Ovary (tissue), 9 donors: Measurements from ENCODE around the gene DAB2IP. TPM values are rescaled to one million over a fixed set of nuclear protein-coding genes. Genes with fewer than 3 reads are reported as not detected.

Experiments used
- DNase-seq, 5 donors: peaks; one replicate each; pipeline ENCODE4 v3.0.0-alpha.2; 2019 to 2020
- H3K27ac ChIP-seq, 2 donors: fragments of 200-600 bp; one replicate each; pipeline versions ENCODE4 v1.5.1 to v1.8.0; 2019 to 2022
- H3K27me3 ChIP-seq: fragments of 200-600 bp; one replicate; pipeline ENCODE4 v1.8.0; 2022
- H3K36me3 ChIP-seq: fragments of 200-600 bp; sonication (generic); one replicate; pipeline ENCODE4 v1.5.1; 2019
- H3K4me1 ChIP-seq: one replicate; pipeline ENCODE4 v1.8.1; 2013; ENCODE audit warnings: mild to moderate bottlenecking, moderate library complexity; ENCODE audit not compliant: insufficient read depth
- H3K4me3 ChIP-seq: fragments of 200-600 bp; sonication (generic); one replicate; pipeline ENCODE4 v1.5.1; 2017
- H3K9me3 ChIP-seq, 2 donors: fragments of 200-600 bp in 1 of 2; sonication (generic) in 1 of 2; one replicate each; pipeline versions ENCODE4 v1.5.1 to v1.8.1; 2013 to 2019; ENCODE audit warnings: mild to moderate bottlenecking in 1 of 2, moderate library complexity in 1 of 2
- CTCF ChIP-seq, 3 donors: fragments of 450-650 bp in 2 of 3; fragments of 200-600 bp in 1 of 3; IDR thresholded peaks; one replicate each; pipeline versions ENCODE4 v1.5.1 to v1.8.0; 2016 to 2022; ENCODE audit warnings: antibody characterized with exemption in 3 of 3, mild to moderate bottlenecking in 1 of 3
- EP300 ChIP-seq: sonication (generic); formaldehyde crosslinking; IDR thresholded peaks from one replicate; pipeline ENCODE4 v1.6.1; 2017; ENCODE audit warnings: antibody characterized with exemption
- POLR2A ChIP-seq: fragments of 450-650 bp; IDR thresholded peaks from one replicate; pipeline ENCODE4 v1.6.1; 2017; ENCODE audit warnings: antibody characterized with exemption, mild to moderate bottlenecking, moderate library complexity
- WGBS, 3 donors: extraction: QIAGEN DNeasy Blood & Tissue Kit in 1 of 3; methylation state at CpG; one replicate each; pipeline versions ENCODE4 v1.1.5 to v1.1.7; 2013 to 2017; 5-methylcytosine and 5-hydroxymethylcytosine counted together
- intact Hi-C, 4 donors: fragments of 100-400 bp; cut with DNase I; formaldehyde crosslinking; loops; one replicate each; pipeline versions ENCODE4 v1.11.0 to v1.15.1; 2022 to 2023
- polyA plus RNA-seq, 2 donors: library from polyadenylated mRNA; stranded (reverse); fragments of 200-250 nt in 1 of 2; fragments of 350-450 nt in 1 of 2; fragmentation: Illumina TruSeq in 1 of 2; extraction: RNeasy Lipid Tissue Mini Kit (QIAGEN cat#74804) in 1 of 2; gene quantifications; one replicate each; pipeline ENCODE4 v1.2.3, GENCODE V29; 2013 to 2014
- total RNA-seq, 7 donors: library from RNA; depleted of rRNA in 2 of 7; stranded (reverse); fragments of >200 nt in 2 of 7; fragmentation: NEBNext Ultra II Directional in 3 of 7; extraction: Animal tissue kit (Norgen Biotek cat#: 25700) in 3 of 7; gene quantifications; one replicate each; pipeline versions ENCODE4 v1.1.0 to v1.2.4, GENCODE V29; 2016 to 2023
- donor health status: DM: no; HTN: no; CAD: no; lungs with moderate emphysema.
- donor health status: DM: no; HTN: no; CAD: no.
- donor health status: Bipolar disorder and iron deficiency.
- donor health status: DM: yes; HTN: yes; CAD: no.
- donor health status: DM: no; HTN: no; CAD: no.
- donor health status: DM: yes; HTN: yes; CAD: no.

DAB2IP gene
- total and polyA plus RNA-seq, 9 donors, result 9.3 to 95.0 (median 70.6) TPM

- peaks cover 10% of the 10 kb centered on the region for H3K4me1 ChIP-seq
- H3K27me3 ChIP-seq, result no peaks in the 10 kb centered on the region
- TF ChIP-seq POLR2A (no peak), CTCF (IDR thresholded peaks at IDR 0.05) (no peak), EP300 (no peak)
- H3K9me3 ChIP-seq, result no peaks in the 10 kb centered on the region
- intact Hi-C loops, result no loop called here
- H3K27ac ChIP-seq, result no peak overlapping the region
- WGBS, 3 donors, result 94 to 100% (median 100%) methylated on average over 1 of the region's 1 CpG
- no peak for DNase-seq
- no peaks in the 10 kb centered on the region for H3K36me3 ChIP-seq
- no peak overlapping the region for H3K4me3 ChIP-seq
These were observed 21.6 kb downstream of the DAB2IP start for GRCh38 chr9:121672986-121673385.

- H3K36me3 ChIP-seq, result no peaks in the 10 kb centered on the region
- H3K4me1 ChIP-seq, result peaks cover 10% of the 10 kb centered on the region
- no peak for TF ChIP-seq CTCF (IDR thresholded peaks at IDR 0.05)
- no peak for TF ChIP-seq POLR2A
- no peak for TF ChIP-seq EP300
- 91 to 95% (median 94%) methylated on average over 7 of the region's 7 CpGs for WGBS, 3 donors
- intact Hi-C loops, result no loop called here
- no peaks in the 10 kb centered on the region for H3K27me3 ChIP-seq
- H3K9me3 ChIP-seq, result no peaks in the 10 kb centered on the region
- no peak overlapping the region for H3K4me3 ChIP-seq
- H3K27ac ChIP-seq, result no peak overlapping the region
- no peak for DNase-seq
These were observed 22.1 kb downstream of the DAB2IP start for GRCh38 chr9:121673576-121673975.

DNA sequence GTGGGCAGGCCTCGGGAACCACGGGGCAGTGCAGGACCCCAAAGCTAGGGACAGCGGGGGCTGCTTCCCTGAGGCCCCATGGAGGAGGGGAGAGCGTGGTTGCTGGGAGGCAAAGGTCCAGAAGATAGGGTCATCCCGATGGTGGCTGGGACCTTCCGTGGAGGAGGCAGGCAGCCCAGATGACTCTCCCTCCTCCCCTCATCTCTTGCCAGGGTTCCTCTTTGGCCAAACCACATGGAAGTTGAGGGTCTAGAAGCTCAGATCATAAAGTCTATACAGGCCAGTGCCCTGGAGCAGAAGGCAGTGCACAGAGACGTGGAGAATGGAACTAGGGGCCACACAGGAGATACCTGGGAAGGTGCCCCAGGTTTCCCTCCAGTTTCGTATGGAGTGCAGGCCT lies 22.6 kb downstream of the DAB2IP start:
- Histone ChIP-seq H3K4me1 (peaks cover 10% of the 10 kb centered on the region), H3K36me3 (no peaks in the 10 kb centered on the region), H3K9me3 (no peaks in the 10 kb centered on the region), H3K4me3 (no peak overlapping the region), H3K27me3 (no peaks in the 10 kb centered on the region), H3K27ac (no peak overlapping the region)
- no peak for DNase-seq
- TF ChIP-seq POLR2A (no peak), CTCF (IDR thresholded peaks at IDR 0.05) (no peak), EP300 (no peak)
- intact Hi-C loops, result no loop called here
- 65 to 75% (median 75%) methylated on average over 8 of the region's 8 CpGs for WGBS, 3 donors

DNA sequence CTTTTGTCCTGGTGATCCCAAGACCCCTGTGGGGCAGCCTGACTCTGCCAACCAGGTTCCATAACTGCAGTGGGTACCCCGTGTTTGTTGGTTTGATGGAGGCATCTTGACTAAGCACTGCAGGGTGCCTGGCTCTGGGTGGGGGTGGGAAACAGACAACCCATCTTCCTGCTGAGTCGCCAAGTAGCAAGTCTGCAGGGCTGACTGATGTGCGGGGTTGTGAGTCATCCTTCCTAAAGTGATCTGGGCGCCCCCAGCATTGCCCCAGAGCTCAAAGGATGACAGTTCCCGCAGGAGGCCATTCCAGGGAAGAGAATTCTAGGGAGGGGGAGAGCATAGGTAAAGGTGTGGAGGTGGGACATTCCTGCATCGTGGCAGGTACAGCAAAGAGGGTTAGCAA lies 23.5 kb downstream of the DAB2IP start:
- H3K4me1 ChIP-seq, result peaks cover 10% of the 10 kb centered on the region
- H3K4me3 ChIP-seq, result no peak overlapping the region
- intact Hi-C loops, result no loop called here
- H3K36me3 ChIP-seq, result no peaks in the 10 kb centered on the region
- H3K27me3 ChIP-seq, result no peaks in the 10 kb centered on the region
- H3K27ac ChIP-seq, result no peak overlapping the region
- no peaks in the 10 kb centered on the region for H3K9me3 ChIP-seq
- no peak for DNase-seq
- whole genome bisulfite sequencing, 3 donors, result 53 to 68% (median 67%) methylated on average over 6 of the region's 6 CpGs
- TF ChIP-seq EP300, result no peak
- no peak for TF ChIP-seq POLR2A
- TF ChIP-seq CTCF (IDR thresholded peaks at IDR 0.05), result no peak

DNA sequence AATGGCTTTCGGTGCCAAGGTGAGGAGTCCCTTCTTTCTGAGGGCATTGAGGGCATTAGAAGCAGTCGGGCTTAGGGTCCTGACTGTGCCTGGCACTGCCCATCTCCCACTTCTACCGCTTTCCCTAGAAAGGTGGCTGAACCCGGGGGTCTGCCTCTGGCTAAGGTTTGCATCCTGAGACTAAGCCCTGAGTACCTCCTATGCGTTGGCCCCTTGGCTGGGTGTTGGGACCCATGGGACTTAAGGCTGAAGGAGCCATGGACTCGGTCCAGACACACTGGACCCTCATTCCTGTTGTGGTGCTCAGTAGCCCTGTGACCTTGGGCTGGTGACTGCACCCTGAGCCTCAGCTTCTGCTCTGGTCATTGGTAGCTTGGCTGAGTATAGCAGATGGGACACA lies 23.9 kb downstream of the DAB2IP start:
- Histone ChIP-seq H3K36me3 (no peaks in the 10 kb centered on the region), H3K9me3 (no peaks in the 10 kb centered on the region), H3K4me3 (no peak overlapping the region), H3K27ac (no peak overlapping the region), H3K27me3 (no peaks in the 10 kb centered on the region), H3K4me1 (peaks cover 10% of the 10 kb centered on the region)
- no peak for DNase-seq
- 90 to 91% (median 90%) methylated on average over 6 of the region's 6 CpGs for WGBS, 3 donors
- intact Hi-C loops, result no loop called here
- TF ChIP-seq EP300 (no peak), POLR2A (no peak), CTCF (IDR thresholded peaks at IDR 0.05) (no peak)
